HUES64 (cell line): ENCODE data around the gene PPM1B.

Experiments
- H3K27ac ChIP-seq: 2 replicates; pipeline ENCODE4 v1.7.0; 2013; ENCODE audit warnings: low read depth, low read length, inconsistent platforms
- H3K27me3 ChIP-seq: 2 replicates; pipeline ENCODE4 v1.6.1; 2013; ENCODE audit warnings: mild to moderate bottlenecking, low read length; ENCODE audit not compliant: insufficient read depth
- H3K36me3 ChIP-seq: 2 replicates; pipeline ENCODE4 v1.6.1; 2013; ENCODE audit warnings: mild to moderate bottlenecking, low read length; ENCODE audit not compliant: insufficient read depth
- H3K4me1 ChIP-seq: 2 replicates; pipeline ENCODE4 v1.6.1; 2013; ENCODE audit warnings: mild to moderate bottlenecking, low read length, moderate library complexity; ENCODE audit not compliant: insufficient read depth
- H3K4me3 ChIP-seq: 2 replicates; pipeline ENCODE4 v1.5.1; 2013; ENCODE audit warnings: mild to moderate bottlenecking, low read length, moderate library complexity
- H3K9ac ChIP-seq: 2 replicates; pipeline ENCODE4 v1.6.1; 2013; ENCODE audit warnings: mild to moderate bottlenecking, low read depth, low read length
- H3K9me3 ChIP-seq: 2 replicates; pipeline ENCODE4 v1.6.1; 2013; ENCODE audit warnings: low read depth, low read length; ENCODE audit not compliant: insufficient read depth
- WGBS: fragments of 150-250, 120-280 bp; methylation state at CpG from one replicate; pipeline ENCODE4 v1.1.7; 2013; ENCODE audit warnings: missing lambda C conversion rate; 5-methylcytosine and 5-hydroxymethylcytosine counted together

PPM1B gene

GRCh38 chr2:44181648-44182047 lies 13.0 kb downstream of the PPM1B start:
- Histone ChIP-seq H3K9me3 (no peaks in the 10 kb centered on the region), H3K4me3 (no peak overlapping the region)

GRCh38 chr2:44184106-44184505 lies 15.4 kb downstream of the PPM1B start:
- 95% methylated on average over 3 of the region's 3 CpGs for WGBS
- H3K27ac ChIP-seq: no peak overlapping the region
- no peak overlapping the region for H3K4me3 ChIP-seq
- no peaks in the 10 kb centered on the region for H3K27me3 ChIP-seq
- H3K36me3 ChIP-seq: peaks cover 13% of the 10 kb centered on the region; the same call in 1 of the 2 replicates
- H3K9me3 ChIP-seq: no peaks in the 10 kb centered on the region
- H3K4me1 ChIP-seq: peaks cover 32% of the 10 kb centered on the region
- H3K9ac ChIP-seq: no peak overlapping the region

More at GRCh38 chr2:44181648-44182047, 13.0 kb downstream of the PPM1B start:
- H3K27me3 ChIP-seq: no peaks in the 10 kb centered on the region
- H3K9ac ChIP-seq: no peak overlapping the region
- peaks cover 30% of the 10 kb centered on the region for H3K4me1 ChIP-seq
- WGBS: 96% methylated on average over 2 of the region's 2 CpGs
- H3K36me3 ChIP-seq: peaks cover 17% of the 10 kb centered on the region; the same call in 1 of the 2 replicates
- H3K27ac ChIP-seq: no peak overlapping the region

DNA sequence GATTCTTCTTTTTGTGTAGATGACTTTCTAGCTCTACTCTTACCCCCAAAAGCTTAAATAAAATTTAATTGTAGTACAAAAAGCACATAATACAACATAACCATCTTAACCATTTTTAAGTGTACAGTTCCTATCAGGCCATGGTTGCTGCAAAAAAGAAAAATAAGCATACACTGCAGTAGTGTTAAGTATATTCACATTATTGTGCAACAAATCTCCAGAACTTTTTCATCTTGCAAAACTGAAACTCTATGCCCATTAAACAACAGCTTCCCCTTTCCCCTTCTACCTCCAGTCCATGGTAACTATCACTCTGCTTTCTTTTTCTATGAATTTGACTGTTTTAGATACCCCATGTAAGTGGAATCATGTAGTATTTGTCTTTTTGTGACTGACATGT lies 18.1 kb downstream of the PPM1B start:
- no peak overlapping the region for H3K4me3 ChIP-seq
- H3K4me1 ChIP-seq: peaks cover 35% of the 10 kb centered on the region
- no peak overlapping the region for H3K9ac ChIP-seq
- H3K27ac ChIP-seq: no peak overlapping the region
- H3K9me3 ChIP-seq: no peaks in the 10 kb centered on the region
- H3K27me3 ChIP-seq: no peaks in the 10 kb centered on the region
- H3K36me3 ChIP-seq: no peaks in the 10 kb centered on the region

- Histone ChIP-seq H3K9me3 (no peaks in the 10 kb centered on the region), H3K9ac (no peak overlapping the region), H3K27ac (no peak overlapping the region), H3K27me3 (no peaks in the 10 kb centered on the region), H3K4me1 (peaks cover 35% of the 10 kb centered on the region), H3K36me3 (no peaks in the 10 kb centered on the region), H3K4me3 (no peak overlapping the region)
- 98% methylated on average over 4 of the region's 4 CpGs for WGBS
Observed at GRCh38 chr2:44187251-44187650, 18.6 kb downstream of the PPM1B start.

DNA sequence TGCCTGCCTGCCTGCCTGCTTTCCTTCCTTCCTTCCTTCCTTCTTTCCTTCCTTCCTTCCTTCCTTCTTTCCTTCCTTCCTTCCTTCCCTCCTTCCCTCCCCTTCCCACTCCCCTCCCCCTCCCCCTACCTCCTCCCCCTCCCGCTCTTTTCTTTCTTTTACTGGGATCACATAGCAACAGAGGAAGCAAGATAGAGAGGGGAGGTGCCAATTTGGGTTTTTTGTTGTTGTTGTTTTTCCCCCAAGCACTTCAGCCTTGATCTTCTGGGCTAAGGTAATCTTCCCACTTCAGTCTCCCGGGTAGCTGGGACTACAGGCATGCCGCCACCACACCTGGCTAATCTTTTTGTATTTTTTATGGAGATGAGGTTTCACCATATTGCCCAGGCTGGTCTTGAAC lies 20.0 kb downstream of the PPM1B start:
- H3K9me3 ChIP-seq: no peaks in the 10 kb centered on the region
- H3K27me3 ChIP-seq: no peaks in the 10 kb centered on the region
- 68% methylated on average over 2 of the region's 3 CpGs for WGBS
- H3K9ac ChIP-seq: no peak overlapping the region; the same call in 1 of the 2 replicates
- no peak overlapping the region; the same call in 1 of the 2 replicates for H3K27ac ChIP-seq
- H3K36me3 ChIP-seq: 0 out of 2 replicates have a peak, but pooled peaks cover 3% of the 10 kb centered on the region
- peaks cover 25% of the 10 kb centered on the region for H3K4me1 ChIP-seq
- no peak overlapping the region for H3K4me3 ChIP-seq

DNA sequence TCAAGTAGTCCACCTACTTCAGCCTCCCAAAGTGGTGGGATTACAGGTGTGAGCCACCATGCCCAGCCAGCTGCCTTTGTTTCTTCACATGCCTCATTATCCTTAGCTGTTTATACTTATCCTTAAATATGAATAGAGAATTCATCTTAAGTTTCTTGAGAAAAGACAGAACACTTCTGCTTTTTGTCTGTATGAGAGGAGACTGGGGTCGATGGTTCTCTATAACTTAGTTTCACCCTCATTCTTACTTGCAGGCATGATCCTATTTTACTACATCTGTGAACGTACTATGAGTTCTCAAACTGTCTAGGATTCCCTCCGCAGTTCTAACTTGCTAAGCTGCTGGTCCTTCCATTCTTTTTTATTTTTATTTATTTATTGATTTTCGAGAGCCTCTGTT lies 20.4 kb downstream of the PPM1B start:
- H3K9ac ChIP-seq: no peak overlapping the region; the same call in 1 of the 2 replicates
- H3K36me3 ChIP-seq: 0 out of 2 replicates have a peak, but pooled peaks cover 3% of the 10 kb centered on the region
- no peaks in the 10 kb centered on the region for H3K9me3 ChIP-seq
- no peak overlapping the region; the same call in 1 of the 2 replicates for H3K27ac ChIP-seq
- peaks cover 22% of the 10 kb centered on the region for H3K4me1 ChIP-seq
- H3K4me3 ChIP-seq: no peak overlapping the region
- no peaks in the 10 kb centered on the region for H3K27me3 ChIP-seq
- WGBS: 98% methylated on average over 4 of the region's 4 CpGs

GRCh38 chr2:44190526-44190925 lies 21.9 kb downstream of the PPM1B start:
- Histone ChIP-seq H3K4me1 (peaks cover 12% of the 10 kb centered on the region), H3K9ac (no peak overlapping the region), H3K4me3 (no peak overlapping the region), H3K36me3 (0 out of 2 replicates have a peak, but pooled peaks cover 3% of the 10 kb centered on the region), H3K9me3 (no peaks in the 10 kb centered on the region), H3K27ac (no peak overlapping the region), H3K27me3 (no peaks in the 10 kb centered on the region)
- 95% methylated on average over 2 of the region's 3 CpGs for WGBS

GRCh38 chr2:44191739-44192138 lies 23.1 kb downstream of the PPM1B start:
- Histone ChIP-seq H3K27me3 (no peaks in the 10 kb centered on the region), H3K4me1 (peaks cover 12% of the 10 kb centered on the region), H3K4me3 (no peak overlapping the region), H3K27ac (no peak overlapping the region), H3K9me3 (no peaks in the 10 kb centered on the region), H3K9ac (no peak overlapping the region), H3K36me3 (0 out of 2 replicates have a peak, but pooled peaks cover 3% of the 10 kb centered on the region)

GRCh38 chr2:44192646-44193045 lies 24.0 kb downstream of the PPM1B start:
- 100% methylated on average over 1 of the region's 1 CpG for WGBS
- no peaks in the 10 kb centered on the region for H3K27me3 ChIP-seq
- H3K4me1 ChIP-seq: peaks cover 12% of the 10 kb centered on the region
- 0 out of 2 replicates have a peak, but pooled peaks cover 3% of the 10 kb centered on the region for H3K36me3 ChIP-seq
- H3K9ac ChIP-seq: no peak overlapping the region
- H3K9me3 ChIP-seq: no peaks in the 10 kb centered on the region
- H3K27ac ChIP-seq: no peak overlapping the region
- H3K4me3 ChIP-seq: no peak overlapping the region

DNA sequence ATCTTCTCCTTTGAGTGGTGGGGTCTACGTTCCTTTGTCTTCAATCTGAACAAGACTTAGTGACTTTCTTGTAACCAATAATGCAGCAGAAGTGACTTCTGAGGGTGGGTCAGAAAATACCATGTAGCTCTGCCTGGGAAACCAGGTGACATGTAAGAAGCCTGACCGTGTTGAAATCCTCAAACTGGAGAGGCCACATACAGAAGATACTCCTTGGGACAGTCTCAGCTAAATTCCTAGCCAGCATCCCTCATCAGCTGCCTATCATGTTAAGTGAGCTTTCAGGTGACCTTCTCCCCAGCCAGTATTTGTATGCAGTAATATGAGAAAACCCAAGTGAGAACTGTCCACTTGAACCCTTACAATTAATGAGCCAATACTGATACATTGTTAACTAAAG lies 27.0 kb downstream of the PPM1B start:
- Histone ChIP-seq H3K9ac (no peak overlapping the region), H3K4me1 (peaks cover 16% of the 10 kb centered on the region), H3K27ac (no peak overlapping the region), H3K36me3 (peaks cover 7% of the 10 kb centered on the region), H3K27me3 (no peaks in the 10 kb centered on the region), H3K9me3 (no peaks in the 10 kb centered on the region), H3K4me3 (no peak overlapping the region)
- WGBS: 90% methylated on average over 2 of the region's 2 CpGs

DNA sequence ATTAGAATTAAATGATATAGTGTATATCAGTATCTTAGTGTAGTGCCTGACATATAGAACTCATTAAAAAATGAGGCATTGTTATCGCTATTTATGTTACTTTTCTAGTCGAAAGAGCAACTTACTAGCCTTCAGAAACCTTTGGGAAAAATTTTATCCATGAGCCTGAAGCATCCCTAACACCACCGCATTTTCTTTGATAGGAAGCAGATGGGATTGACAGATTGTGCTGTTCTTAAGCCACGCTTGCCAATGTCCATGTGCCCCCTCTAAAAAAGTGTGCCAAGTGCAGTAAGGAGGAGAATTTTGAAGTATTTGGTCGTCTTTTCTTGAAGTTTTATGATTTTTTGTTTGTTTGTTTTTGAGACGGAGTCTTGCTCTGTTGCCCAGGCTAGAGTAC lies 29.1 kb downstream of the PPM1B start:
- H3K27me3 ChIP-seq: no peaks in the 10 kb centered on the region
- no peak overlapping the region for H3K27ac ChIP-seq
- WGBS: 95% methylated on average over 6 of the region's 6 CpGs
- H3K9ac ChIP-seq: no peak overlapping the region
- H3K36me3 ChIP-seq: peaks cover 25% of the 10 kb centered on the region
- peaks cover 14% of the 10 kb centered on the region for H3K4me1 ChIP-seq
- H3K4me3 ChIP-seq: no peak overlapping the region
- no peaks in the 10 kb centered on the region for H3K9me3 ChIP-seq

DNA sequence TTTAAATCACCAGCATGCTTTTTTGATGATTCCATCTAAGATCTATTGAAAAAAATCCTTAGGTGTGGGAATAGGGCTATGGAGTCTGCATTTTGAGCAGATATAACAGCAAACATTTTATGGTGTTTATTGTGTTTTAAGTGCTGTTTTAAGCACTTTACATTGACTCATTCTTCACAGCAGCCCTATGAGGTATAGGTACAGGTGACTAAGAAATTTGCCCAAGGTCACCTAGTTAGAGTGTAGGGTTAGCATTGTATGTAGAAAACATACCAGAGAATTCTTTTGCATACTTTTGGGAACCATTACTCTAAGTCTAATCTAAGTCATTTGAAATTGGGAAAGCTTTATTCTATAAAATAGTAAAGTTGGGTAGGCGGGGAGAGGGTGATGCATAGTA lies 31.3 kb downstream of the PPM1B start:
- Histone ChIP-seq H3K27me3 (no peaks in the 10 kb centered on the region), H3K9me3 (no peaks in the 10 kb centered on the region), H3K4me3 (no peak overlapping the region), H3K36me3 (peaks cover 36% of the 10 kb centered on the region), H3K9ac (no peak overlapping the region), H3K4me1 (peaks cover 21% of the 10 kb centered on the region), H3K27ac (no peak overlapping the region)
- WGBS: 96% methylated on average over 1 of the region's 1 CpG
